HCT116 (cell line): ENCODE measurements around the gene CRBN.

Experiments
- CEBPB ChIP-seq: IDR thresholded peaks from 2 replicates; pipeline ENCODE4 v1.6.1; 2012; ENCODE audit warnings: low read depth
- EGR1 ChIP-seq: IDR thresholded peaks from 2 replicates; pipeline ENCODE4 v1.6.1; 2012; ENCODE audit warnings: low read depth
- EZH2 ChIP-seq: fragments of 200-600 bp; sonication (generic); IDR thresholded peaks from 2 replicates; pipeline ENCODE4 v1.6.1; 2017; ENCODE audit warnings: antibody characterized with exemption, mixed run types
- JUND ChIP-seq: IDR thresholded peaks from 2 replicates; pipeline ENCODE4 v1.6.1; 2012
- POLR2A ChIP-seq: IDR thresholded peaks from 2 replicates; pipeline ENCODE4 v1.7.0; 2011; ENCODE audit warnings: borderline replicate concordance; ENCODE audit not compliant: insufficient read depth, insufficient read length; ENCODE audit errors: extremely low read depth
- POLR2AphosphoS5 ChIP-seq: IDR thresholded peaks from 2 replicates; pipeline ENCODE4 v1.6.1; 2011; ENCODE audit warnings: mild to moderate bottlenecking, low read depth, low read length, moderate library complexity
- SIN3A ChIP-seq: IDR thresholded peaks from 2 replicates; pipeline ENCODE4 v1.6.1; 2012; ENCODE audit warnings: low read depth
- SP1 ChIP-seq: IDR thresholded peaks from 2 replicates; pipeline ENCODE4 v1.6.1; 2012; ENCODE audit warnings: low read depth
- TCF7L2 ChIP-seq: IDR thresholded peaks from 2 replicates; pipeline ENCODE4 v1.7.0; 2011; ENCODE audit warnings: borderline replicate concordance, inconsistent platforms; ENCODE audit not compliant: insufficient read depth, insufficient read length; ENCODE audit errors: extremely low read depth
- TF ChIP-seq, protein P1 (sequence below), 3 experiments: fragments of 200-600 bp in 1 of 3; sonication (generic) in 1 of 3; IDR thresholded peaks in 2 of 3; conservative IDR thresholded peaks in 1 of 3; 2 replicates each; pipeline ENCODE4 v1.5.1; 2012 to 2017; ENCODE audit warnings: low read depth in 2 of 3, low read length in 2 of 3, antibody characterized with exemption in 1 of 3, borderline replicate concordance in 1 of 3, control low read depth in 1 of 3, mild to moderate bottlenecking in 1 of 3, mixed read lengths in 1 of 3, mixed run types in 1 of 3, moderate library complexity in 1 of 3; ENCODE audit not compliant: insufficient read depth in 1 of 3
- TF ChIP-seq, protein P2 (sequence below): IDR thresholded peaks from 2 replicates; pipeline ENCODE4 v1.6.1; 2012
- TF ChIP-seq, protein P3 (sequence below): IDR thresholded peaks from 2 replicates; pipeline ENCODE4 v1.6.1; 2012; ENCODE audit warnings: low read depth

DNA sequence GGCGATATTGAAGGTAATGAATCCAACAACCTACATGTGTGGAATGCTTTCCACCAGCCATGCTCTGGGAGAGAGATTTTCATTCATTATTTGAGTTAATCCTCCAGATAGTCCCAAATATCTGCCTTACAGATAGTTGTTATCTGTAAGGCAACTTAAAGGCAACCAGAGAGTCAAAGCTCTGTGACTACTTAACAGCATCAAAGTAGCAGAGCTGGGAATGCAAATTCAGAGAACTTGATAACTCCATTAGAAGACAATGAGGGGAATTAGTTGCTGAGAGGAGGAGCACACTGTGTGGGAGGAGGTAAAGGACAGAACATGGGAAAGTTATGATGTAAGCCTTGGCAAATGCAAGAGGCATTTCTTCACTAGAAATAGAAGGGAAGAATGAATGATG, 10.5 kb upstream of the CRBN start:
- TF ChIP-seq JUND (no peak), EZH2 (no peak), POLR2AphosphoS5 (no peak), SP1 (no peak), POLR2A (no peak), TCF7L2 (no peak), SIN3A (no peak), EGR1 (no peak), CEBPB (no peak)
- TF ChIP-seq, protein P1, sequence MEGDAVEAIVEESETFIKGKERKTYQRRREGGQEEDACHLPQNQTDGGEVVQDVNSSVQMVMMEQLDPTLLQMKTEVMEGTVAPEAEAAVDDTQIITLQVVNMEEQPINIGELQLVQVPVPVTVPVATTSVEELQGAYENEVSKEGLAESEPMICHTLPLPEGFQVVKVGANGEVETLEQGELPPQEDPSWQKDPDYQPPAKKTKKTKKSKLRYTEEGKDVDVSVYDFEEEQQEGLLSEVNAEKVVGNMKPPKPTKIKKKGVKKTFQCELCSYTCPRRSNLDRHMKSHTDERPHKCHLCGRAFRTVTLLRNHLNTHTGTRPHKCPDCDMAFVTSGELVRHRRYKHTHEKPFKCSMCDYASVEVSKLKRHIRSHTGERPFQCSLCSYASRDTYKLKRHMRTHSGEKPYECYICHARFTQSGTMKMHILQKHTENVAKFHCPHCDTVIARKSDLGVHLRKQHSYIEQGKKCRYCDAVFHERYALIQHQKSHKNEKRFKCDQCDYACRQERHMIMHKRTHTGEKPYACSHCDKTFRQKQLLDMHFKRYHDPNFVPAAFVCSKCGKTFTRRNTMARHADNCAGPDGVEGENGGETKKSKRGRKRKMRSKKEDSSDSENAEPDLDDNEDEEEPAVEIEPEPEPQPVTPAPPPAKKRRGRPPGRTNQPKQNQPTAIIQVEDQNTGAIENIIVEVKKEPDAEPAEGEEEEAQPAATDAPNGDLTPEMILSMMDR (IDR thresholded peaks at IDR 0.05 in 2 of 3, conservative IDR thresholded peaks at IDR 0.05 in 1 of 3; ENCODE audit: borderline replicate concordance in 1 of 3, insufficient read depth in 1 of 3, low read depth in 2 of 3, low read length in 2 of 3) = no peak
- TF ChIP-seq, protein P2, sequence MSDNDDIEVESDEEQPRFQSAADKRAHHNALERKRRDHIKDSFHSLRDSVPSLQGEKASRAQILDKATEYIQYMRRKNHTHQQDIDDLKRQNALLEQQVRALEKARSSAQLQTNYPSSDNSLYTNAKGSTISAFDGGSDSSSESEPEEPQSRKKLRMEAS = no peak
- TF ChIP-seq, protein P3, sequence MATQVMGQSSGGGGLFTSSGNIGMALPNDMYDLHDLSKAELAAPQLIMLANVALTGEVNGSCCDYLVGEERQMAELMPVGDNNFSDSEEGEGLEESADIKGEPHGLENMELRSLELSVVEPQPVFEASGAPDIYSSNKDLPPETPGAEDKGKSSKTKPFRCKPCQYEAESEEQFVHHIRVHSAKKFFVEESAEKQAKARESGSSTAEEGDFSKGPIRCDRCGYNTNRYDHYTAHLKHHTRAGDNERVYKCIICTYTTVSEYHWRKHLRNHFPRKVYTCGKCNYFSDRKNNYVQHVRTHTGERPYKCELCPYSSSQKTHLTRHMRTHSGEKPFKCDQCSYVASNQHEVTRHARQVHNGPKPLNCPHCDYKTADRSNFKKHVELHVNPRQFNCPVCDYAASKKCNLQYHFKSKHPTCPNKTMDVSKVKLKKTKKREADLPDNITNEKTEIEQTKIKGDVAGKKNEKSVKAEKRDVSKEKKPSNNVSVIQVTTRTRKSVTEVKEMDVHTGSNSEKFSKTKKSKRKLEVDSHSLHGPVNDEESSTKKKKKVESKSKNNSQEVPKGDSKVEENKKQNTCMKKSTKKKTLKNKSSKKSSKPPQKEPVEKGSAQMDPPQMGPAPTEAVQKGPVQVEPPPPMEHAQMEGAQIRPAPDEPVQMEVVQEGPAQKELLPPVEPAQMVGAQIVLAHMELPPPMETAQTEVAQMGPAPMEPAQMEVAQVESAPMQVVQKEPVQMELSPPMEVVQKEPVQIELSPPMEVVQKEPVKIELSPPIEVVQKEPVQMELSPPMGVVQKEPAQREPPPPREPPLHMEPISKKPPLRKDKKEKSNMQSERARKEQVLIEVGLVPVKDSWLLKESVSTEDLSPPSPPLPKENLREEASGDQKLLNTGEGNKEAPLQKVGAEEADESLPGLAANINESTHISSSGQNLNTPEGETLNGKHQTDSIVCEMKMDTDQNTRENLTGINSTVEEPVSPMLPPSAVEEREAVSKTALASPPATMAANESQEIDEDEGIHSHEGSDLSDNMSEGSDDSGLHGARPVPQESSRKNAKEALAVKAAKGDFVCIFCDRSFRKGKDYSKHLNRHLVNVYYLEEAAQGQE = no peak
